Fibroblast of skin of back (primary cell): ENCODE data around the gene ADAM11.
A peak's percentile ranks its signal among the peaks of the same experiment; 100 is the strongest.
"Not testable (repeated sequence)": the region's sequence is repeated elsewhere in the genome, so short reads cannot be mapped to it uniquely, and the experiment has no call there.

Source experiments
- DNase-seq: peaks from one replicate; pipeline ENCODE4 v3.0.0-alpha.2; 2013

Gene ADAM11

DNA sequence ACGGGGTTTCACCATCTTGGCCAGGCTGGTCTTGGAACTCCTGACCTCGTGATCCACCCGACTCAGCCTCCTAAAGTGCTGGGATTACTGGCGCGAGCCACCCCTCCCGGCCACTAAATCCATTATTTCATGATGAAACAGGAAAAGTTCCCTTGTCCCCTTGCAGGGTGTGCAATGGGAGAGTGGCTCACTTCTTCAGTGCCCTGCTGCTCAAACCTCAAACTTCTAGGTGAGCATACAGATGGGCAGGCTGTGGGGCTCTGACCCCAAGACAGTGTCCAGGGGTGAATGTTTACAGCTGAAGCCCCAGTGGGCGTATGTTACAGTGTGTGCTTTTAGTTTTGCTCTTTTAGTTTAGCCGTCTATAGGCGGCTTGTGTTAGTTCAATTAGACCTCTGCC lies 36.6 kb downstream of the ADAM11 start:
- DNase-seq, result no peak

- no peak for DNase-seq
Measured at GRCh38 chr17:44795928-44796327, 37.1 kb downstream of the ADAM11 start.

DNA sequence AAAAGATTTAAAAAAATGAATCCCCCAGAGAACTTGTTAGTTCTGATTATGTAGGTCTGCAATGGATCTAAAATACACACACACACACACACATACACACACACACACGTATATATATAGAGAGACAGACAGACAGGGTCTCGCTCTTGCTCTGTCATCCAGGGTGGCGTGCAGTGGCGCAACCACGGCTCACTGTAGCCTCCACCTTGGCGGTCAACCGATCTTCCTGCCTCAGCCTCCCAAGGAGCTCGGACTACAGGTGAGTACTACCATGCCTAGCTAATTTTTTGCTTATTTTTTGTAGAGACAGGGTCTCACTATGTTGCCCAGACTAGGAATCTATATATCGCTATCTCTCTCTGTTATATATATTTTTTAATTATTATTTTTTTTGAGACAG lies 37.9 kb downstream of the ADAM11 start:
- DNase-seq, result no peak

- no peak for DNase-seq
Measured at GRCh38 chr17:44797802-44798201, 39.0 kb downstream of the ADAM11 start.

GRCh38 chr17:44798356-44798755 lies 39.6 kb downstream of the ADAM11 start:
- DNase-seq, result no peak

- peak; percentile 54 for DNase-seq
Measured at GRCh38 chr17:44801880-44802279, 43.1 kb downstream of the ADAM11 start.

DNA sequence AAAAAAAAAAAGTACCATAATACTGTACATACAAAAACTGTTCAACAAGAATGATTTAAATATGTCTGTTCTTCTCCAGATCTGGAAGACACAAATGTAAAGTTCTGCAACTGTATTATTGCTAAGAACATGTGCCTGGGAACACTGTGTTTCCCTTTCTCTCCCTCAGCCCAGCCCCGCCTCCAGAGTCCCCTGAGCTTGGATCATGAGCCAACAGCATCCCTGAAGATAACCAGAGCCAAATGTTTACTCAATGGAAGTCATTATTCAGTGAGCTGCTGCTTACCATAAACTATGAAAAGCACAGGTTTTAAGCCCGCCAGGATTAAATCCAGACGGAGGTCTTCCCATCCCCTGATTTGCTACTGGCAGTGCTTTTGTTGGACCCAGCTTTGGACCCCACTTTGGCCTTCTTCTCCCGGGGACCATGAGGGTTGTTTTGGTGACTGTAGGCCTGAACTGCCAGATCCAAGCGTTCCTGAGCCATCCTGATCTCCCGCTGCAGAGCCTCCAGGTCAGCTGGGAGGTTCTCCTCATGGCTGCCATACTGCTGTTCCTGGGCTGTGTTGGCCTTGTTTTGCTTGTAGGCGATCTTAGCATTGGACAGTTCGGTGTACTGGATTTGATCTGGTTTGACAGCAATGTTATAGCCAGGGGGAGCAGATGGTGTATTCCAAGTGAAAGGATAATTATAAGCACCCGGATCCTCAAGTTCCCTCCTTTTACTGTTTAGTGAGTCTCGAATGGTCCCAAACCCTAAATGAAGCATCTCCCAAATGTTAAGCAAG lies 45.7 kb downstream of the ADAM11 start:
- no peak for DNase-seq

DNA sequence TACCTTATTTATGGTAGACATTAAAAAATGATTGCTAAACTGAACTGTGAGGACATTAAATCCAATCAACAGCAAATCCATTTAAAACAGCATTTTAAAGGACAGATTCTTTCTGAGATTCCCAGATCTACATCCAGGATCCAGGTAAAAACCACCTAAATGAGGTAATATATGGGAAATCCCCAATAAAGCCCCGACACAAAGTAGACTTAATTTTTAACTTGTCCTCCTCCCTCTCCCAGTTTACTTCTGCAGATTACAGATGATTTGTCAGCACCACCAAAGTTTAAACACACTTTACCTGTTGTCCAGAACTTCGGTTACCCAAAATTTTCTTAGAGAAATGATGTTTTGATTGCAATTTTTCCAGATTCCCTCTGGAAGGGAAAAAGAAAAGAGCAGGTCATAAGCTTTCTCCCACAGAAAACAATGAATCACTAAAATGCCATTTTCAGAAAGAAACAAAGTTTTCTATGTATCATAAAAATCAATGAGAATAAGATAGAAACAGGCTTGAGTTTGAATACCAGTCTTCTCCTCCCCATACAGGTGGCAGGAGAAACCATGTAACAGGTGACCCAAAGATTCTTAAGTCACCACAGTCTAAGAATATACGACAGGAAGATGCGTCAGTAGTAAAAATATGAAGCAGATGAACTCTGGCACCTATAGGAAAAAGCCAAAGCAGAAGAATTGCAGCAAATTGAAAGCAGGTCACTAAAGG lies 48.5 kb downstream of the ADAM11 start:
- DNase-seq, result no peak

- no peak for DNase-seq
Measured at GRCh38 chr17:44807817-44808155, 49.0 kb downstream of the ADAM11 start.

DNA sequence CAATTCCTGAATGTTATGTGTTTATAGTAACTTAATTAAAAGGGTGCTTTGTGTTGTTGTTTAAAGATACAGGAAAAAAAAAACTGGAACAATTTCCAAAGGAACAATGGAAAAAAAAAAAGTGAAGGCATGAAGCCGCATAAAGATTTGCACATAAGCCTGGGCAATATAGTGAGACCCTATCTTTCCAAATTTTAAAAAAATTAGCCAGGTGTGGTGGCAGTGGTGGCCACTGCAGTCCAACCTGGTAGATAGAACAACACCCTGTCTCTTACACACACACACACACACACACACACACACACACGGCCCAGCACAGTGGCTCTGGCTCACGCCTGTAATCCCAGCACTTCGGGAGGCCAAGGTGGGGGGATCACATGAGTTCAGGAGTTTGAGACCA lies 49.4 kb downstream of the ADAM11 start:
- no peak for DNase-seq

DNA sequence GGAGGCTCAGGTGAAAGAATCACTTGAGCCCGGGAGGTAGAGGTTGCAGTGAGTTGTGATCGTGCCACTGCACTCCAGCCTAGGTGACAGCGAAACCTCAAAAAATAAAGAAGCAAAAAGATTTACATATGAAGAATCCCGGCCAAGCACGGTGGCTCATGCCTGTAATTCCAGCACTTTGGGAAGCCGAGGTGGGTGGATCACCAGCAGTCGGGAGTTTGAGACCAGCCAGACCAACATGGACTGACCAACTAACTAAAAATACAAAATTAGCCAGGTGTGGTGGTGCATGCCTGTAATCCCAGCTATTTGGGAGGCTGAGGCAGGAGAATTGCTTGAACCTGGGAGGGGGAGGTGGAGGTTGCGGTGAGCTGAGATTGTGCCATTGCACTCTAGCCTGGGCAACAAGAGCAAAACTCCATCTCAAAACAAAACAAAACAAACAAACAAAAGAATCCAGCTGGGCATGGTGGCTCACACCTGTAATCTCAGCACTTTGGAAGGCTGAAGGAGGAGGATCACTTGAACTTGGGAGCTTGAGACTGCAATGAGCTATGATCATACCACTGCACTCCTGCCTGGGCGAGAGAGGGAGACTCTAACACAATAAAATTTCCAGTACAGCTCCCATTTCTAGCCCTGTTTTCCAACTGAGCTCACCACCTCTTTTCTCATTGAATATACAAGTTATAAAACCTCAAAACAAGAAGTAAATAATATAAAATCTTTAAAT lies 50.0 kb downstream of the ADAM11 start:
- not testable (repeated sequence) for DNase-seq

- no peak for DNase-seq
Measured at GRCh38 chr17:44812263-44812662, 53.5 kb downstream of the ADAM11 start.

- not testable (repeated sequence) for DNase-seq
Measured at GRCh38 chr17:44818508-44818907, 59.7 kb downstream of the ADAM11 start.

GRCh38 chr17:44820631-44821212 lies 61.9 kb downstream of the ADAM11 start:
- peak; percentile 94 for DNase-seq

- not testable (repeated sequence) for DNase-seq
Measured at GRCh38 chr17:44825236-44825635, 66.4 kb downstream of the ADAM11 start.

GRCh38 chr17:44826123-44826790 lies 67.5 kb downstream of the ADAM11 start:
- peak; percentile 73 for DNase-seq

- peak; percentile 32 for DNase-seq
Measured at GRCh38 chr17:44827863-44828262, 69.1 kb downstream of the ADAM11 start.

- peak; percentile 39 for DNase-seq
Measured at GRCh38 chr17:44828919-44829522, 70.2 kb downstream of the ADAM11 start.

GRCh38 chr17:44829523-44830358 lies 71.0 kb downstream of the ADAM11 start, which contains the start of gene GJC1:
GJC1 (minus strand) TSS chr17:44830287; CDS start chr17:44805817, 24,470 bp downstream.
- peak; percentile 47 for DNase-seq

GRCh38 chr17:44830359-44831288 lies 71.8 kb downstream of the ADAM11 start:
- peak; percentile 34 for DNase-seq
